ENCODE measurements around the gene EPHA7.

EPHA7 gene

DNA sequence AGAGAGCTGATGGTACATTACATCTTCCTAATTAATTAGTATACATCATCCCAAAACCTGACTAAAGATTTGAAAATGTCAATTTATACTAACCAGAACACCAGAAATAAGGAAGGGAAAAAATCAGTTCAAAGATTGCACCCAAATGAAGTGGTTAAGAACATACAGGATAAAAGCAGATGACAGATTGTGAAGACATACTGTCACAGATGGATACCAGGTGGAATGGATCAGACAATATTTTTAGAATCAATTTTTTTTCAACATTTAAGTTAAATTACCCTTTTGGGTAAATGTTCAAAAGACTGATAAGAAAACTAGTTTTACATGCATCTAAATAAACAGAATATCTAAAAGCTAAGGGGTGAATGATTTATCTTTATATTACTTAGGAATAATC is 47.6 kb downstream of the EPHA7 start:
- DNase-seq (ENCODE audit: low spot score), result no peak

GRCh38 chr6:93369586-93370134 is 49.7 kb downstream of the EPHA7 start:
- TF ChIP-seq, protein P1, sequence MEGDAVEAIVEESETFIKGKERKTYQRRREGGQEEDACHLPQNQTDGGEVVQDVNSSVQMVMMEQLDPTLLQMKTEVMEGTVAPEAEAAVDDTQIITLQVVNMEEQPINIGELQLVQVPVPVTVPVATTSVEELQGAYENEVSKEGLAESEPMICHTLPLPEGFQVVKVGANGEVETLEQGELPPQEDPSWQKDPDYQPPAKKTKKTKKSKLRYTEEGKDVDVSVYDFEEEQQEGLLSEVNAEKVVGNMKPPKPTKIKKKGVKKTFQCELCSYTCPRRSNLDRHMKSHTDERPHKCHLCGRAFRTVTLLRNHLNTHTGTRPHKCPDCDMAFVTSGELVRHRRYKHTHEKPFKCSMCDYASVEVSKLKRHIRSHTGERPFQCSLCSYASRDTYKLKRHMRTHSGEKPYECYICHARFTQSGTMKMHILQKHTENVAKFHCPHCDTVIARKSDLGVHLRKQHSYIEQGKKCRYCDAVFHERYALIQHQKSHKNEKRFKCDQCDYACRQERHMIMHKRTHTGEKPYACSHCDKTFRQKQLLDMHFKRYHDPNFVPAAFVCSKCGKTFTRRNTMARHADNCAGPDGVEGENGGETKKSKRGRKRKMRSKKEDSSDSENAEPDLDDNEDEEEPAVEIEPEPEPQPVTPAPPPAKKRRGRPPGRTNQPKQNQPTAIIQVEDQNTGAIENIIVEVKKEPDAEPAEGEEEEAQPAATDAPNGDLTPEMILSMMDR (IDR thresholded peaks at IDR 0.05), result no peak
- no peak overlapping the region for H3K4me3 ChIP-seq
- no peak overlapping the region for H3K27ac ChIP-seq
- no peak for DNase-seq (ENCODE audit: low spot score)

More for the DNA sequence above, 47.6 kb downstream of the EPHA7 start:
- Histone ChIP-seq H3K27ac (no peak overlapping the region), H3K4me3 (no peak overlapping the region)
- TF ChIP-seq, protein P1 (IDR thresholded peaks at IDR 0.05), result no peak

DNA sequence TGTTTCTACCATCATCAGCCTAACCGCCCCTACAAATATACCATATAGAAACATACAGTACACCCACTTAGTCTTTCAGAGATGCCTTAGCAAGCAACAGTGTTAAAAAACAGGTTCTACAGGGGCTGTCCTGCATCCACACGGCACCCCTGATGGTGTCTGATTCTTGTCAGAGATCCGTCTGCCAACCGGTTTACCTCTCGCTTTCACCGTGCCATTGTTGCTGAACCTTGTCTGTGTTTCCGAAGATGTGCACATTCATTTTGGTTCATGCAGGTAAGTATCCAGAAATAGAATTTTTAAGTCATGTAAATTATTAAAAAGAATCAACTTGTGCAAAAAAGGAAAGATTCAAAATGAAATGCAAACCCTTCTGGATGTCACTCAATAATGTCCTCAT is 52.9 kb downstream of the EPHA7 start:
- TF ChIP-seq, protein P1 (IDR thresholded peaks at IDR 0.05), result no peak
- no peak for DNase-seq (ENCODE audit: low spot score)
- Histone ChIP-seq H3K4me3 (no peak overlapping the region), H3K27ac (no peak overlapping the region)

DNA sequence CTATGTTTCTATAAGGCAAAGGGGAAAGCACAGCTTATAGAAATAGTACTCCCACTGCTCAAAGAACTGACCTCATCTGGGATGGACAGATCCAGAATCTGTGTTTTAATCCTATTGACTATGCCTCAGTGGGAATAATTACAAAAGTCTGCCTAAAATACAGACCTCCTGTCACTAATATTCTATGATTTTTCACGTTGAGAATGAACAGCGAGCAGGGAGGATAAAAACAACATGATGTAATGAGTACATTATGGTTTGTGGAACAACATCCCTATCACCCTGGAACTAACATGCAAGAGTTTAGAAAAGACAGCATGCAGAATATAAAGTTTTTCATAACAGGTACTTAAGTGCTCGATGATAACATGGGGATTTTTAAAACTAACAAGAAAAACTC is 53.9 kb downstream of the EPHA7 start:
- Histone ChIP-seq H3K4me3 (no peak overlapping the region), H3K27ac (no peak overlapping the region)
- DNase-seq (ENCODE audit: low spot score), result no peak
- TF ChIP-seq, protein P1 (IDR thresholded peaks at IDR 0.05), result no peak

DNA sequence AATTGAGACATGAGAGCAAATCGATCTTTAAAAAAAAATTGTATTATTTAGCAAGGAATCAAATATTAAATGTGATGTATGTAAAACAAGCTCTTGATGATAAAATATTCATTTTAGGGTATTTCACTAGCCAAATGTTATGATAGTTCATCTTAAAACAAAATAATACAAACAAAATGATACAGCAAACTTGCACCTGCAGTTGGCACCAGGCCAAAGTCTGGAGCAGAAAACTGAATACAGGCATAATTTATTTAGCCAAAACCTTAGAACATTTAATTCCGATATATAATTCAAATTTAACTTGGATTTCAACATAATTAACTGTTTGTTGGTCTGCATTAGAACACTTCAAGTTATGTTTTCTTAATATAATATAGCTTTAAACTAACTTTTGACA is 60.9 kb downstream of the EPHA7 start:
- TF ChIP-seq, protein P1 (IDR thresholded peaks at IDR 0.05), result no peak
- no peak for DNase-seq (ENCODE audit: low spot score)
- no peak overlapping the region for H3K4me3 ChIP-seq
- H3K27ac ChIP-seq, result no peak overlapping the region

DNA sequence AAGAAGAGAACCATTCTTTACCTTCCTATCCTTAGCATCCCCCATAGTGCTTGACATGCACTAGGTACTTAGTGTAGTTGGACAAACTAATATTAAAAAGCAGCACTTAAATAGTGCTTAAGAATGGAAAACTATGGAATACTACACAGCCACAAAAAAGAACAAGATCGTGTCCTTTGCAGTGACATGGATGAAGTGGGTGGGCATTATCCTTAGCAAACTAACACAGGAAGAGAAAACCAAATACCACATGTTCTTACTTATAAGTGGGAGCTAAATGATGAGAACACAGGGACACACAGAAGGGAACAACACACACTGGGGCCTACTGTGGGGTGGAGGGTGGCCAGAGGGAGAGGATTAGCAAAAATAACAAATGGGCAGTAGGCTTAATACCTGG is 66.8 kb downstream of the EPHA7 start:
- no peak overlapping the region for H3K4me3 ChIP-seq
- H3K27ac ChIP-seq, result no peak overlapping the region
- TF ChIP-seq, protein P1 (IDR thresholded peaks at IDR 0.05), result no peak
- DNase-seq (ENCODE audit: low spot score), result no peak

- no peak for DNase-seq (ENCODE audit: low spot score)
- no peak overlapping the region for H3K27ac ChIP-seq
- no peak overlapping the region for H3K4me3 ChIP-seq
- TF ChIP-seq, protein P1 (IDR thresholded peaks at IDR 0.05), result no peak
Measured at GRCh38 chr6:93351222-93351621, 68.1 kb downstream of the EPHA7 start.

Measured in coronary artery (tissue), 2 donors.